Spleen (tissue), 7 donors: ENCODE measurements around the gene NCF4.

ENCODE experiments used
- POLR2A ChIP-seq, 3 donors: fragments of 450-650 bp; IDR thresholded peaks; one replicate each; pipeline ENCODE4 v1.5.1; 2017; ENCODE audit warnings: antibody characterized with exemption in 3 of 3, mild to moderate bottlenecking in 1 of 3
- TF ChIP-seq, protein P1 (sequence below), 11 experiments: fragments of 200-600 bp in 7 of 11; fragments of 450-650 bp in 4 of 11; sonication (generic) in 4 of 11; IDR thresholded peaks in 8 of 11; conservative IDR thresholded peaks in 3 of 11; 1 replicate in 7 of 11; 2 replicates in 4 of 11; pipeline versions ENCODE4 v1.4.0 to v1.8.0; 2016 to 2021; ENCODE audit warnings: antibody characterized with exemption in 11 of 11, inconsistent platforms in 4 of 11, mild to moderate bottlenecking in 1 of 11
- donor health status: DM: no; HTN: no; CAD: no; lungs with moderate emphysema.
- donor health status: DM: no; HTN: no; CAD: no.
- donor health status: DM: no; HTN: no; CAD: no.

DNA sequence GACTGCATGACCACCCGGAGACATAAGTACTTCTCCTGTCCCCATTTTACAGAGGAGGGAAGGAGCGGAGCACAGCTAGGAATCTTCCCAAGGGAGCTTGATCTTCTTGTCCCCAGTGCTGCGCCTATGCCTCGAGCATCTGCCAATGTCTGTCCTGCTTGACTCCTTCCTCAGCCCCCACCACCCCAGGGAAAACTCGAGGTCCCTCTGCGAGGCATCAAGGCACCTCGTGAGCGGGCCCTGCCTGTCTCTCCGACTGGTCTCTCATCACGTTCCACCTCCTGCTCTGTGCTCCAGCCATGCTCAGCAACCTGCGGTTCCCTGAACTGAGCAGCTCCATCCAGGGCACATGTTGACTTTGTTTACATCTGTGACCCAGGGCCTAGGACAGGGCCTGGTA is 2.5 kb downstream of the NCF4 start:
- no peak for TF ChIP-seq POLR2A (IDR thresholded peaks at IDR 0.05)
- TF ChIP-seq, protein P1, sequence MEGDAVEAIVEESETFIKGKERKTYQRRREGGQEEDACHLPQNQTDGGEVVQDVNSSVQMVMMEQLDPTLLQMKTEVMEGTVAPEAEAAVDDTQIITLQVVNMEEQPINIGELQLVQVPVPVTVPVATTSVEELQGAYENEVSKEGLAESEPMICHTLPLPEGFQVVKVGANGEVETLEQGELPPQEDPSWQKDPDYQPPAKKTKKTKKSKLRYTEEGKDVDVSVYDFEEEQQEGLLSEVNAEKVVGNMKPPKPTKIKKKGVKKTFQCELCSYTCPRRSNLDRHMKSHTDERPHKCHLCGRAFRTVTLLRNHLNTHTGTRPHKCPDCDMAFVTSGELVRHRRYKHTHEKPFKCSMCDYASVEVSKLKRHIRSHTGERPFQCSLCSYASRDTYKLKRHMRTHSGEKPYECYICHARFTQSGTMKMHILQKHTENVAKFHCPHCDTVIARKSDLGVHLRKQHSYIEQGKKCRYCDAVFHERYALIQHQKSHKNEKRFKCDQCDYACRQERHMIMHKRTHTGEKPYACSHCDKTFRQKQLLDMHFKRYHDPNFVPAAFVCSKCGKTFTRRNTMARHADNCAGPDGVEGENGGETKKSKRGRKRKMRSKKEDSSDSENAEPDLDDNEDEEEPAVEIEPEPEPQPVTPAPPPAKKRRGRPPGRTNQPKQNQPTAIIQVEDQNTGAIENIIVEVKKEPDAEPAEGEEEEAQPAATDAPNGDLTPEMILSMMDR (IDR thresholded peaks at IDR 0.05 in 8 of 11, conservative IDR thresholded peaks at IDR 0.05 in 3 of 11) = no peak
